H9 (cell line): ENCODE measurements around the gene IPO13. TPM values are rescaled to one million over a fixed set of nuclear protein-coding genes. Genes with fewer than 3 reads are reported as not detected.

Experiments used
- DNase-seq: peaks from one replicate; pipeline ENCODE4 v3.0.0-alpha.2; 2017
- H2AFZ ChIP-seq: one replicate; pipeline ENCODE4 v1.6.1; 2013; ENCODE audit warnings: mild to moderate bottlenecking, low read length, control low read depth, moderate library complexity
- H2AK5ac ChIP-seq: 2 replicates; pipeline ENCODE4 v1.6.1; 2013; ENCODE audit warnings: low read length, control low read depth, mixed read lengths; ENCODE audit not compliant: insufficient read length
- H2BK120ac ChIP-seq: one replicate; pipeline ENCODE4 v1.6.1; 2013; ENCODE audit warnings: low read depth, mild to moderate bottlenecking, low read length, control low read depth, inconsistent platforms; ENCODE audit not compliant: poor library complexity, severe bottlenecking
- H2BK12ac ChIP-seq: 2 replicates; pipeline ENCODE4 v1.6.1; 2013; ENCODE audit warnings: low read length, control low read depth, mixed read lengths, low read depth; ENCODE audit not compliant: insufficient read length
- H2BK15ac ChIP-seq: 2 replicates; pipeline ENCODE4 v1.6.1; 2013; ENCODE audit warnings: low read depth, low read length, control low read depth
- H2BK20ac ChIP-seq: one replicate; pipeline ENCODE4 v1.6.1; 2013; ENCODE audit warnings: low read depth, mild to moderate bottlenecking, low read length, control low read depth, inconsistent platforms; ENCODE audit not compliant: poor library complexity, severe bottlenecking
- H2BK5ac ChIP-seq: 2 replicates; pipeline ENCODE4 v1.6.1; 2013; ENCODE audit warnings: low read length, control low read depth, mixed read lengths; ENCODE audit not compliant: insufficient read length
- H3K14ac ChIP-seq: 2 replicates; pipeline ENCODE4 v1.6.1; 2013; ENCODE audit warnings: low read length, control low read depth; ENCODE audit not compliant: insufficient read depth
- H3K18ac ChIP-seq: 2 replicates; pipeline ENCODE4 v1.6.1; 2013; ENCODE audit warnings: low read depth, mild to moderate bottlenecking, mixed read lengths, low read length, control low read depth; ENCODE audit not compliant: insufficient read length
- H3K23ac ChIP-seq: 2 replicates; pipeline ENCODE4 v1.6.1; 2013; ENCODE audit warnings: low read length, control low read depth, mixed read lengths, low read depth; ENCODE audit not compliant: insufficient read length
- H3K23me2 ChIP-seq: 2 replicates; pipeline ENCODE4 v1.6.1; 2013; ENCODE audit warnings: low read depth, mild to moderate bottlenecking, mixed read lengths, low read length, control low read depth; ENCODE audit not compliant: insufficient read length, poor library complexity, severe bottlenecking
- H3K27ac ChIP-seq: 2 replicates; pipeline ENCODE4 v1.5.1; 2013; ENCODE audit warnings: low read length, control low read depth, mixed read lengths, low read depth; ENCODE audit not compliant: insufficient read length
- H3K27me3 ChIP-seq: 2 replicates; pipeline ENCODE4 v1.6.1; 2013; ENCODE audit warnings: low read length, control low read depth, inconsistent platforms; ENCODE audit not compliant: insufficient read depth
- H3K4ac ChIP-seq: 2 replicates; pipeline ENCODE4 v1.6.1; 2013; ENCODE audit warnings: low read depth, mild to moderate bottlenecking, control low read depth, inconsistent platforms, low read length, moderate library complexity
- H3K4me1 ChIP-seq: 2 replicates; pipeline ENCODE4 v1.6.1; 2013; ENCODE audit warnings: low read length, control low read depth, inconsistent platforms; ENCODE audit not compliant: insufficient read depth
- H3K4me2 ChIP-seq: 2 replicates; pipeline ENCODE4 v1.6.1; 2013; ENCODE audit warnings: low read length, control low read depth, mixed read lengths; ENCODE audit not compliant: insufficient read length, insufficient read depth
- H3K56ac ChIP-seq: 2 replicates; pipeline ENCODE4 v1.6.1; 2013; ENCODE audit warnings: low read depth, mild to moderate bottlenecking, mixed read lengths, low read length, control low read depth; ENCODE audit not compliant: insufficient read length
- H3K79me1 ChIP-seq: 2 replicates; pipeline ENCODE4 v1.6.1; 2013; ENCODE audit warnings: low read depth, mild to moderate bottlenecking, moderate library complexity, low read length, control low read depth, inconsistent platforms; ENCODE audit not compliant: insufficient read depth, poor library complexity, severe bottlenecking
- H3K79me2 ChIP-seq: 2 replicates; pipeline ENCODE4 v1.6.1; 2013; ENCODE audit warnings: low read length, control low read depth, inconsistent platforms; ENCODE audit not compliant: insufficient read depth
- H3K9ac ChIP-seq: 2 replicates; pipeline ENCODE4 v1.6.1; 2013; ENCODE audit warnings: low read length, control low read depth, mixed read lengths; ENCODE audit not compliant: insufficient read length; ENCODE audit errors: extremely low read depth
- H3K9me3 ChIP-seq: one replicate; pipeline ENCODE4 v1.6.1; 2013; ENCODE audit warnings: low read depth, low read length, inconsistent platforms; ENCODE audit not compliant: control insufficient read depth
- H3T11ph ChIP-seq: one replicate; pipeline ENCODE4 v1.6.1; 2013; ENCODE audit warnings: mild to moderate bottlenecking, low read length, control low read depth, inconsistent platforms
- H4K20me1 ChIP-seq: one replicate; pipeline ENCODE4 v1.6.1; 2013; ENCODE audit not compliant: control insufficient read depth, insufficient read length, insufficient read depth
- H4K5ac ChIP-seq: 2 replicates; pipeline ENCODE4 v1.6.1; 2013; ENCODE audit warnings: low read depth, mild to moderate bottlenecking, mixed read lengths, low read length, control low read depth; ENCODE audit not compliant: insufficient read length
- H4K8ac ChIP-seq: replicated peaks from 2 replicates; pipeline ENCODE4 v1.6.1; 2013; ENCODE audit warnings: low read length, control low read depth, mixed read lengths, low read depth; ENCODE audit not compliant: insufficient read length
- H4K91ac ChIP-seq: 2 replicates; pipeline ENCODE4 v1.6.1; 2013; ENCODE audit warnings: low read depth, mild to moderate bottlenecking, moderate library complexity, mixed read lengths, low read length, control low read depth; ENCODE audit not compliant: insufficient read length
- H3K27ac Mint-ChIP-seq, 3 experiments: 2 replicates in 2 of 3; 3 replicates in 1 of 3; pipeline ENCODE4 v1.8.0; 2020 to 2021; ENCODE audit warnings: mixed read lengths in 3 of 3, mild to moderate bottlenecking in 1 of 3, moderate library complexity in 1 of 3
- H3K27me3 Mint-ChIP-seq: 2 replicates; pipeline ENCODE4 v1.8.0; 2021; ENCODE audit warnings: low read depth, mild to moderate bottlenecking, moderate library complexity, mixed read lengths
- H3K36me3 Mint-ChIP-seq, 3 experiments: 2 replicates in 2 of 3; 3 replicates in 1 of 3; pipeline ENCODE4 v1.8.0; 2020 to 2021; ENCODE audit warnings: low read depth in 3 of 3, mixed read lengths in 3 of 3; ENCODE audit not compliant: insufficient read depth in 1 of 3
- H3K4me1 Mint-ChIP-seq, 2 experiments: 2 replicates each; pipeline ENCODE4 v1.8.0; 2020; ENCODE audit warnings: mixed read lengths in 2 of 2
- H3K4me3 Mint-ChIP-seq, 2 experiments: 2 replicates in 1 of 2; 3 replicates in 1 of 2; pipeline ENCODE4 v1.8.0; 2020 to 2021; ENCODE audit warnings: mild to moderate bottlenecking in 2 of 2, mixed read lengths in 2 of 2, moderate library complexity in 1 of 2
- H3K9me3 Mint-ChIP-seq, 2 experiments: 2 replicates in 1 of 2; 3 replicates in 1 of 2; pipeline ENCODE4 v1.8.0; 2020; ENCODE audit warnings: mild to moderate bottlenecking in 2 of 2, mixed read lengths in 2 of 2, moderate library complexity in 1 of 2
- CTCF ChIP-seq: fragments of 200-600 bp; sonication (generic); conservative IDR thresholded peaks from 3 replicates; pipeline ENCODE4 v1.8.0; 2021; ENCODE audit warnings: antibody characterized with exemption, mild to moderate bottlenecking
- WGBS: extraction: QIAGEN DNeasy Blood & Tissue Kit; methylation state at CpG from one replicate; pipeline ENCODE4 v1.1.7; 2013; ENCODE audit warnings: missing lambda C conversion rate, low lambda C conversion rate, mixed read lengths; ENCODE audit not compliant: insufficient read length; ENCODE audit errors: extremely low coverage; 5-methylcytosine and 5-hydroxymethylcytosine counted together
- total RNA-seq: library from RNA; stranded (reverse); gene quantifications from 2 replicates; pipeline ENCODE4 v1.2.1, GENCODE V29; 2021

IPO13 gene
- total RNA-seq, 1 experiment from 2014 or later = 24.5 TPM

DNA sequence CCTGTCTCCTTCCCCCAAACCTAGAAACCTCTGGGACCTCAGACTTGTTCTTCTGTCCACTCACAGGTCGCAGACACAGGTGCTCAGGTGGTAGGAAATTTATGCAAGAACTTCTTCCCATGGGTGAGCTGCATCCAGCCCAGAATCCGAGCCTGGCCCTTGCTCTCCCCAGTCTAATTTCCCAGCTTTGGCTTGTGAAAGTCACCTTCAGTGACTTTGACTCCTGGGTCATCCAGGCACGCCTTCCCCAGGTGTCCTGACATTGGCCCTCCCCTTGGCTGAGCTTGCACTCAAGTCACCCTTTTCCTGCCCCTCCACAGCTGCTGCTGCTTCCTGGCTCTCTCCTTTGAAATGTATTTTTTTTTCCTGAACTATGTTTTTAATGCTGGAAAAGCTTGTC is 6.6 kb downstream of the IPO13 start:
- Histone ChIP-seq H3K9me3 (no peaks in the 10 kb centered on the region), H2BK15ac (no peak overlapping the region), H4K5ac (no peak overlapping the region), H2AFZ (no peak overlapping the region), H3K79me1 (no peaks in the 10 kb centered on the region), H2BK12ac (no peak overlapping the region), H3K14ac (no peak overlapping the region), H4K20me1 (no peaks in the 10 kb centered on the region), H3K4me2 (no peak overlapping the region), H4K8ac (no peak overlapping the region), H3K56ac (no peak overlapping the region), H3K27ac (no peak overlapping the region), H3K23ac (no peak overlapping the region), H2BK5ac (no peak overlapping the region), H4K91ac (no peak overlapping the region), H3K27me3 (no peaks in the 10 kb centered on the region), H3K79me2 (no peaks in the 10 kb centered on the region), H3K4me1 (no peaks in the 10 kb centered on the region), H3T11ph (no peak overlapping the region), H2BK120ac (no peak overlapping the region), H3K18ac (no peak overlapping the region), H2AK5ac (no peak overlapping the region), H3K9ac (no peak overlapping the region), H2BK20ac (no peak overlapping the region), H3K4ac (no peak overlapping the region), H3K23me2 (no peaks in the 10 kb centered on the region)
- H3K36me3 Mint-ChIP-seq = peaks cover 0 to 23% (median 18%) of the 10 kb centered on the region in 3 experiments; a peak in 5 of 7 replicates
- no peak for DNase-seq
- peak overlapping the region in 2 of 3 experiments; percentile 21 to 60; a peak in 2 of 7 replicates for H3K27ac Mint-ChIP-seq
- TF ChIP-seq CTCF = no peak
- WGBS = no CpG with 5 or more reads among the region's 3 CpGs
- no peak overlapping the region for H3K4me3 Mint-ChIP-seq
- peaks cover 6 to 10% of the 10 kb centered on the region in 2 experiments for H3K4me1 Mint-ChIP-seq
- H3K27me3 Mint-ChIP-seq = no peaks in the 10 kb centered on the region
- no peaks in the 10 kb centered on the region for H3K9me3 Mint-ChIP-seq
